Rectal smooth muscle tissue (tissue), 1 donor: ENCODE results near the gene MYLK2.

ENCODE experiments used
- H3K27ac ChIP-seq: one replicate; pipeline ENCODE4 v1.7.0; 2013; ENCODE audit warnings: low read depth, low read length, inconsistent platforms
- H3K27me3 ChIP-seq: one replicate; pipeline ENCODE4 v1.7.0; 2013; ENCODE audit warnings: low read length; ENCODE audit not compliant: control insufficient read depth, insufficient read depth
- H3K36me3 ChIP-seq: one replicate; pipeline ENCODE4 v1.7.0; 2013; ENCODE audit warnings: low read length; ENCODE audit not compliant: control insufficient read depth, insufficient read depth
- H3K4me1 ChIP-seq: one replicate; pipeline ENCODE4 v1.7.0; 2013; ENCODE audit warnings: low read length; ENCODE audit not compliant: control insufficient read depth, insufficient read depth
- H3K4me3 ChIP-seq: one replicate; pipeline ENCODE4 v1.7.0; 2013; ENCODE audit warnings: low read length
- H3K9ac ChIP-seq: one replicate; pipeline ENCODE4 v1.7.0; 2013; ENCODE audit warnings: low read length

Gene MYLK2

GRCh38 chr20:31831211-31831610 lies 12.1 kb downstream of the MYLK2 start:
- Histone ChIP-seq H3K36me3 (no peaks in the 10 kb centered on the region), H3K27ac (no peak overlapping the region), H3K9ac (no peak overlapping the region), H3K4me3 (no peak overlapping the region), H3K4me1 (peaks cover 5% of the 10 kb centered on the region), H3K27me3 (no peaks in the 10 kb centered on the region)

GRCh38 chr20:31831771-31832306 lies 12.7 kb downstream of the MYLK2 start:
- H3K36me3 ChIP-seq = no peaks in the 10 kb centered on the region
- H3K27me3 ChIP-seq = no peaks in the 10 kb centered on the region
- no peak overlapping the region for H3K9ac ChIP-seq
- H3K4me3 ChIP-seq = no peak overlapping the region
- peaks cover 8% of the 10 kb centered on the region for H3K4me1 ChIP-seq
- H3K27ac ChIP-seq = no peak overlapping the region

GRCh38 chr20:31833130-31833930 lies 14.2 kb downstream of the MYLK2 start:
- peaks cover 8% of the 10 kb centered on the region for H3K4me1 ChIP-seq
- H3K36me3 ChIP-seq = no peaks in the 10 kb centered on the region
- H3K9ac ChIP-seq = no peak overlapping the region
- H3K27me3 ChIP-seq = no peaks in the 10 kb centered on the region
- H3K27ac ChIP-seq = no peak overlapping the region
- no peak overlapping the region for H3K4me3 ChIP-seq

GRCh38 chr20:31833931-31834521 lies 14.9 kb downstream of the MYLK2 start:
- Histone ChIP-seq H3K27ac (no peak overlapping the region), H3K4me3 (no peak overlapping the region), H3K27me3 (no peaks in the 10 kb centered on the region), H3K4me1 (peaks cover 8% of the 10 kb centered on the region), H3K9ac (no peak overlapping the region), H3K36me3 (no peaks in the 10 kb centered on the region)

- H3K4me1 ChIP-seq = peaks cover 8% of the 10 kb centered on the region
These were observed 16.4 kb downstream of the MYLK2 start for GRCh38 chr20:31835554-31835953.

GRCh38 chr20:31835977-31836852 lies 17.1 kb downstream of the MYLK2 start:
- no peaks in the 10 kb centered on the region for H3K36me3 ChIP-seq
- no peaks in the 10 kb centered on the region for H3K27me3 ChIP-seq
- H3K9ac ChIP-seq = no peak overlapping the region
- H3K4me1 ChIP-seq = peaks cover 8% of the 10 kb centered on the region
- H3K27ac ChIP-seq = no peak overlapping the region
- no peak overlapping the region for H3K4me3 ChIP-seq

More at GRCh38 chr20:31835554-31835953, 16.4 kb downstream of the MYLK2 start:
- H3K9ac ChIP-seq = no peak overlapping the region
- no peak overlapping the region for H3K27ac ChIP-seq
- H3K36me3 ChIP-seq = no peaks in the 10 kb centered on the region
- no peaks in the 10 kb centered on the region for H3K27me3 ChIP-seq
- H3K4me3 ChIP-seq = no peak overlapping the region

- H3K4me1 ChIP-seq = peaks cover 8% of the 10 kb centered on the region
- no peak overlapping the region for H3K27ac ChIP-seq
- H3K27me3 ChIP-seq = no peaks in the 10 kb centered on the region
- H3K36me3 ChIP-seq = no peaks in the 10 kb centered on the region
- H3K4me3 ChIP-seq = no peak overlapping the region
- H3K9ac ChIP-seq = no peak overlapping the region
These were observed 17.9 kb downstream of the MYLK2 start for GRCh38 chr20:31836853-31837608.

GRCh38 chr20:31837896-31838397 lies 18.8 kb downstream of the MYLK2 start:
- no peak overlapping the region for H3K9ac ChIP-seq
- H3K27ac ChIP-seq = no peak overlapping the region
- peaks cover 8% of the 10 kb centered on the region for H3K4me1 ChIP-seq
- no peaks in the 10 kb centered on the region for H3K27me3 ChIP-seq
- H3K36me3 ChIP-seq = no peaks in the 10 kb centered on the region
- H3K4me3 ChIP-seq = no peak overlapping the region

- Histone ChIP-seq H3K27me3 (no peaks in the 10 kb centered on the region), H3K27ac (no peak overlapping the region), H3K4me3 (no peak overlapping the region), H3K9ac (no peak overlapping the region), H3K36me3 (no peaks in the 10 kb centered on the region), H3K4me1 (peaks cover 8% of the 10 kb centered on the region)
These were observed 19.6 kb downstream of the MYLK2 start for GRCh38 chr20:31838646-31839292.

- Histone ChIP-seq H3K9ac (no peak overlapping the region), H3K4me1 (peaks cover 8% of the 10 kb centered on the region), H3K27me3 (no peaks in the 10 kb centered on the region), H3K4me3 (no peak overlapping the region), H3K27ac (no peak overlapping the region), H3K36me3 (no peaks in the 10 kb centered on the region)
These were observed 20.8 kb downstream of the MYLK2 start for GRCh38 chr20:31839782-31840487.
